LNCAP (cell line): Measurements from ENCODE around the gene NR2F2.

ENCODE experiments used
- TF ChIP-seq, protein P1 (sequence below): fragments of 450-650 bp; IDR thresholded peaks from 2 replicates; pipeline ENCODE4 v1.5.1; 2017; ENCODE audit warnings: mild to moderate bottlenecking

NR2F2 gene

DNA sequence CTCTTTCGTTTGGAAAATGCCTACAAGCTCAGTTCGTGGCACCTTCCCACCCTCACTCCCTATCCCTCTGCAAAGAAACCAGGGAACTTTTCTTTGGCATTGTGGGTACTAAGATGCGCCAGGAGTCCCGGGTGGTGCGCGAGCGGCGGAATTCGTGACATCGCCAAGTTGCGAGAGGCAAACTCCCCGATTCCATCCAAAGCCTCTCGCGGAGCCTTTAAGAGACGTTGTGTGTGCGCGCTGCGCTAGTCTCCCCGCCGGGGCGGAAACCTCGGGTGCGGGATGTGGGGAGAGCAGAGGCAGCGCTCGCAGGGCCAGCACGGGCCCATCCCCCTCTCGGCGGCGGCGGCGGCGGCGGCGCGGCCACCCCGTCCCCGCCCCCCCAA lies 443 bp upstream of the NR2F2 start:
- TF ChIP-seq, protein P1, sequence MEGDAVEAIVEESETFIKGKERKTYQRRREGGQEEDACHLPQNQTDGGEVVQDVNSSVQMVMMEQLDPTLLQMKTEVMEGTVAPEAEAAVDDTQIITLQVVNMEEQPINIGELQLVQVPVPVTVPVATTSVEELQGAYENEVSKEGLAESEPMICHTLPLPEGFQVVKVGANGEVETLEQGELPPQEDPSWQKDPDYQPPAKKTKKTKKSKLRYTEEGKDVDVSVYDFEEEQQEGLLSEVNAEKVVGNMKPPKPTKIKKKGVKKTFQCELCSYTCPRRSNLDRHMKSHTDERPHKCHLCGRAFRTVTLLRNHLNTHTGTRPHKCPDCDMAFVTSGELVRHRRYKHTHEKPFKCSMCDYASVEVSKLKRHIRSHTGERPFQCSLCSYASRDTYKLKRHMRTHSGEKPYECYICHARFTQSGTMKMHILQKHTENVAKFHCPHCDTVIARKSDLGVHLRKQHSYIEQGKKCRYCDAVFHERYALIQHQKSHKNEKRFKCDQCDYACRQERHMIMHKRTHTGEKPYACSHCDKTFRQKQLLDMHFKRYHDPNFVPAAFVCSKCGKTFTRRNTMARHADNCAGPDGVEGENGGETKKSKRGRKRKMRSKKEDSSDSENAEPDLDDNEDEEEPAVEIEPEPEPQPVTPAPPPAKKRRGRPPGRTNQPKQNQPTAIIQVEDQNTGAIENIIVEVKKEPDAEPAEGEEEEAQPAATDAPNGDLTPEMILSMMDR = no peak

DNA sequence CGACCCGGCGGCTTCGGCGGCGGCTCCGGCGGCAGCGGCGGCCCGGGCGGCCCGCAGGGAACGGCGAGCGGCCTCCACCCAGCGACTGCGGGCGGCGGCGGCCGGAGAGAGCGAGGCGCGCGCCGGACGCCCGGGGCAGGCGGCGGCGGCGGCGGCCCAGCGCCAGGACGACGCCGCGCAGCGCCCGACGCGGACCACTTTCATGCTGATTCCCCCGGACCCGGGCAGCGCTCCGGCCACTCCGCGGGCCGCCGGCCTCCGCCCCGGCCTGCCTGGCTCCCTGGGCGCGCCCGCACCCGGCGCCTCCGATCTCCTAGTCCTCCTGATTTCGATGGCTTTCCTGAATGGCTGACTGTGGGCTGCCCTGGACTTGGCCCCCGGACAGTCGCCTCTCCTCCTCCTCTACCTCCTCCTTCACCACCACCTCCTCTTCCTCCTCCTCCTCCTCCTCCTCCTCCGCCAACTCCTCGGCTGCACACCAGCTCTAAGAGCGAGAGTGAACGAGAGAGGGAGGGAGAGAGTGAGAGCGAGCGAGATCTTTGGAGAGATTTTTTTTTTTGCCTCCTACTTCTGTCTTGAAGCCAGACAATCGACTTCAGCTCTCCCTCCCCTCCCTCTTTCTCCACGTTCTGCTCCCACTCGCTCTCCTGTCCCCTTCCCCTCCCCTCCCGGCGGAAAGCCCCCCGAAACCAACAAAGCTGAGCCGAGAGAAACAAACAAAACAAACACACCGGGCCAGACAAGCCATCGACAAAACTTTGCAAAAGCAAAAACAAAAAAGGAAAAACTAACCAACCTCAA lies 844 bp downstream of the NR2F2 start:
- TF ChIP-seq, protein P1 = no peak

DNA sequence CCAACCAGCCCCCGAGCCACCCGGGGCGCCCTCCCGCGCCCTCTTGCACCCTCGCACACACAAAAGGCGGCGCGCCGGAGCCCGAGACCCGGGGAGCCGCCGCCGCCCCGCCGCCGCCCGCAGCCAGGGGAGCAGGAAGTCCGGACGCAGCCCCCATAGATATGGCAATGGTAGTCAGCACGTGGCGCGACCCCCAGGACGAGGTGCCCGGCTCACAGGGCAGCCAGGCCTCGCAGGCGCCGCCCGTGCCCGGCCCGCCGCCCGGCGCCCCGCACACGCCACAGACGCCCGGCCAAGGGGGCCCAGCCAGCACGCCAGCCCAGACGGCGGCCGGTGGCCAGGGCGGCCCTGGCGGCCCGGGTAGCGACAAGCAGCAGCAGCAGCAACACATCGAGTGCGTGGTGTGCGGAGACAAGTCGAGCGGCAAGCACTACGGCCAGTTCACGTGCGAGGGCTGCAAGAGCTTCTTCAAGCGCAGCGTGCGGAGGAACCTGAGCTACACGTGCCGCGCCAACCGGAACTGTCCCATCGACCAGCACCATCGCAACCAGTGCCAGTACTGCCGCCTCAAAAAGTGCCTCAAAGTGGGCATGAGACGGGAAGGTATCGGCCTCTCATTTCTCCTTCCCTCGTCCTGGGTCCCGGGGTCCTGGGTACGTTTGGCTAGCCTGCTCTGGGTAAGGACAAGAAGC lies 1.6 kb downstream of the NR2F2 start:
- TF ChIP-seq, protein P1 = no peak

DNA sequence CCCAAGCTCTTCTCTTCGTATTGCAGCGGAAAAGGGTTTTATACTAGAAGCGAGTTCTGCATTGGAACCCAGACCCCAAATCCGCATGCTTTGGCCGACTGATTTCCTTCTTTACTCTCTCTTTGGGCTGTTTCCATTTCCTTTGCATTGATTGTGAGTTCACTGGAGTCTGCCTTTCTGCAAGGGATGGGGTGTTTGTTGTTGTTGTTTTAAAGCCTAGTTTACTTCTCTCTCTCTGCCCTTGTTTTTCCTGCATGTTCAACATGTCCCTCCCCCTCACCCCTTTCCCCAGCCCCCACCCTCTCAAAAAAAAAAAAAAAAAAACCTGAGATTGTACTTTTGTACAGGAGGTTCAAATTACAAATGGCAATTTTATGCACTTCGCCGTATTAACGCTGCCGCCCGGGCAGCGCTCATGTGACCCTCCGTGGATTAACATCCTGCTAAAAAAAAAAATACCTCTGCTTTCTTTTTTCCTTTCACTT lies 2.2 kb downstream of the NR2F2 start:
- TF ChIP-seq, protein P1 = no peak

DNA sequence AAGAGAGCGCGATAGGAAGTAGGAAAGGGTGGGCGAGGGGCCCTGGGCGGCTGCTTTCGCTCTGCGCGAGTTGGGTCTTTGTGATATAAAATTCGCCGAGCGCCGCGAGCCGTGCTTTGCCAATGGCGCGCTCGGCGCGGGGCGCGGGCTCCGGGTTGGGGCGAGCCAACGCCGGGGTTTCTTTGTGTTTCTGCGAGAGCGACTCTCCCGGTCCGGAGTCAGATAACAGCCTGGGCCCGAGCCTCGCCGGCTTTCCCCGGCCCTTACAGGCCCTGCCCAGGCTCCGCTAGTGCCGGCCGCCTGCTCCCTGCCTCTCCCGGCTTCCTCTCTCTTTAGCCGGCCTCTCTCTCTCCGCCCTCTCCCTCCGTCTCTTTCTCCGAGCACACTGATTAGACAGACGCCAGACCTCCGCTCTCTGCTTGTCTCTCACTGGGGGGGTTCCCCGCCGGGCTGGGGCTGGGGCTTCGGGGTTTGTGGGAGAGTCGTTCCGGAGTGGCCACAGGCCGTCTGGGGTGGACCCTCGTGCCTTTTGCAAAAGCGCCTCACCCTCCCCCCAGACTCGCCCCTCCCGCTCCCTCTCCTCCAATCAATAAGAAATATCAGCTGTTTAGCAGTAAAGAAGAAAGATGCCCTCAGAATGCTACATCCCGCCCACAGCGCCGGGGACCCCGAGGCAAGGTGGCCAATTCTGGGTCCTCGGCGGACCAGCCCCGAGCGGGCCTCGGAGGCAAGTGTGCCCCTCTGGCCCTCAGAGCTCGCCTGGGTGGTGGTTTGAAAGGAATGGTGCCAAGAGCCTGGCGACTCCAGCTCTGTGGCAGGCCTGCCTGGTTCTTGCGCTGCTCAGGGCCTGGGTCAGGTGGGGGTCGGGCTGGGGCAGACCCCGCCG lies 2.9 kb downstream of the NR2F2 start:
- TF ChIP-seq, protein P1 = no peak

DNA sequence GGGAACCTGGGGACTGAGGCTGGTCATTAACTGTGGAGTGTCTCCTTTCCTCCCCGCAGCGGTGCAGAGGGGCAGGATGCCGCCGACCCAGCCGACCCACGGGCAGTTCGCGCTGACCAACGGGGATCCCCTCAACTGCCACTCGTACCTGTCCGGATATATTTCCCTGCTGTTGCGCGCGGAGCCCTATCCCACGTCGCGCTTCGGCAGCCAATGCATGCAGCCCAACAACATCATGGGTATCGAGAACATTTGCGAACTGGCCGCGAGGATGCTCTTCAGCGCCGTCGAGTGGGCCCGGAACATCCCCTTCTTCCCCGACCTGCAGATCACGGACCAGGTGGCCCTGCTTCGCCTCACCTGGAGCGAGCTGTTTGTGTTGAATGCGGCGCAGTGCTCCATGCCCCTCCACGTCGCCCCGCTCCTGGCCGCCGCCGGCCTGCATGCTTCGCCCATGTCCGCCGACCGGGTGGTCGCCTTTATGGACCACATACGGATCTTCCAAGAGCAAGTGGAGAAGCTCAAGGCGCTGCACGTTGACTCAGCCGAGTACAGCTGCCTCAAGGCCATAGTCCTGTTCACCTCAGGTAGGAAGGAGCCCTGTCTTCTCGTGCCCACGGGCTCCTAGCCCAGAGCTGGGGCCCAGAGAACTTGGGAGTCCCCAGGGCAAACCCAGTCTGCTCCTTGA lies 3.7 kb downstream of the NR2F2 start:
- TF ChIP-seq, protein P1 = no peak
